Activated CD8-positive, alpha-beta T cell treated with anti-CD3 and anti-CD28 coated beads for 36 hours (primary cell): Measurements from ENCODE around the gene SECTM1. TPM values are rescaled to one million over a fixed set of nuclear protein-coding genes. Genes with fewer than 3 reads are reported as not detected.

Source experiments
- ATAC-seq: fragments of 200-7000 bp; cut with Tn5 transposase; one replicate; pipeline ENCODE4 v1.10.0; 2021; ENCODE audit warnings: mild to moderate bottlenecking, moderate library complexity
- CTCF ChIA-PET: fragments of 350-600 bp; sonication (Branson Sonifier 250); formaldehyde crosslinking; loops from one replicate; lab custom pipeline; 2021; ENCODE audit warnings: antibody characterized with exemption; lab: Charles Lee
- POLR2A ChIA-PET: fragments of 350-600 bp; sonication (Branson Sonifier 250); formaldehyde crosslinking; loops from one replicate; lab custom pipeline; 2021; ENCODE audit warnings: antibody characterized with exemption; lab: Charles Lee
- DNase-seq: peaks from one replicate; pipeline ENCODE4 v3.0.0-alpha.2; 2020
- H3K27ac Mint-ChIP-seq: one replicate; pipeline ENCODE4 v1.8.0; 2021; ENCODE audit warnings: mild to moderate bottlenecking, mixed read lengths
- H3K27me3 Mint-ChIP-seq: one replicate; pipeline ENCODE4 v1.8.0; 2021; ENCODE audit warnings: mixed read lengths
- H3K36me3 Mint-ChIP-seq: one replicate; pipeline ENCODE4 v1.8.0; 2021; ENCODE audit warnings: low read depth, mixed read lengths
- H3K4me1 Mint-ChIP-seq: one replicate; pipeline ENCODE4 v1.8.0; 2021; ENCODE audit warnings: low read depth, mixed read lengths
- H3K4me3 Mint-ChIP-seq: one replicate; pipeline ENCODE4 v1.8.0; 2021; ENCODE audit warnings: mild to moderate bottlenecking, moderate library complexity, mixed read lengths
- H3K9me3 Mint-ChIP-seq: one replicate; pipeline ENCODE4 v1.8.0; 2021; ENCODE audit warnings: mixed read lengths
- CTCF ChIP-seq: fragments of 200-600 bp; IDR thresholded peaks from one replicate; pipeline ENCODE4 v1.8.0; 2022; ENCODE audit warnings: antibody characterized with exemption, mild to moderate bottlenecking
- intact Hi-C: fragments of 100-400 bp; cut with micrococcal nuclease; formaldehyde crosslinking; loops from one replicate; pipeline ENCODE4 v1.10.0; 2022
- total RNA-seq, 2 experiments: library from RNA; stranded (reverse); gene quantifications; one replicate each; pipeline ENCODE4 v1.2.3, GENCODE V29; 2021

The SECTM1 gene
- total RNA-seq, 2 experiments from 2014 or later: 0.45 to 0.50 TPM

- DNase-seq (no peak), ATAC-seq (no peak)
- H3K27ac Mint-ChIP-seq: no peak overlapping the region
- intact Hi-C loops: no loop called here
- H3K36me3 Mint-ChIP-seq: no peaks in the 10 kb centered on the region
- H3K4me1 Mint-ChIP-seq: peaks cover 15% of the 10 kb centered on the region
- peaks cover 7% of the 10 kb centered on the region for H3K27me3 Mint-ChIP-seq
- H3K4me3 Mint-ChIP-seq: no peak overlapping the region
- ChIA-PET CTCF (interaction anchor here (2.6 kb wide), 1 partner anchor 9 kb away, joined by 8 read pairs; no protein-coding TSS in a partner anchor), POLR2A (interaction anchor here (1.0 to 1.5 kb wide), 2 partner anchors 28 to 32 kb away, joined by 3 to 7 read pairs; no protein-coding TSS in a partner anchor)
- no peaks in the 10 kb centered on the region for H3K9me3 Mint-ChIP-seq
- no peak for TF ChIP-seq CTCF
Observed at GRCh38 chr17:82329683-82330321, 3.8 kb downstream of the SECTM1 start.

- Mint-ChIP-seq H3K4me3 (no peak overlapping the region), H3K9me3 (no peaks in the 10 kb centered on the region), H3K27me3 (peaks cover 7% of the 10 kb centered on the region), H3K36me3 (peaks cover 3% of the 10 kb centered on the region), H3K27ac (no peak overlapping the region), H3K4me1 (peaks cover 16% of the 10 kb centered on the region)
- ChIA-PET POLR2A (interaction anchor here (1.0 kb wide), 1 partner anchor 27 kb away, joined by 3 read pairs; no protein-coding TSS in a partner anchor), CTCF (interaction anchor here (2.6 kb wide), 1 partner anchor 8 kb away, joined by 8 read pairs; no protein-coding TSS in a partner anchor)
- no peak for TF ChIP-seq CTCF
- DNase-seq (no peak), ATAC-seq (no peak)
- intact Hi-C loops: no loop called here
Observed at GRCh38 chr17:82328994-82329507, 4.5 kb downstream of the SECTM1 start.

GRCh38 chr17:82328141-82328993 is 5.2 kb downstream of the SECTM1 start:
- intact Hi-C loops: no loop called here
- Mint-ChIP-seq H3K4me3 (no peak overlapping the region), H3K9me3 (no peaks in the 10 kb centered on the region), H3K27ac (no peak overlapping the region), H3K36me3 (peaks cover 3% of the 10 kb centered on the region), H3K27me3 (peaks cover 7% of the 10 kb centered on the region), H3K4me1 (peaks cover 21% of the 10 kb centered on the region)
- no peak for TF ChIP-seq CTCF
- POLR2A ChIA-PET: interaction anchor here (1.0 to 1.2 kb wide), 2 partner anchors 11 to 84 kb away, joined by 3 read pairs; partner anchors contain the start of gene CD7
- CTCF ChIA-PET: no interaction called here
- DNase-seq: no peak
- ATAC-seq: no peak

- peaks cover 3% of the 10 kb centered on the region for H3K36me3 Mint-ChIP-seq
- intact Hi-C loops: no loop called here
- no peaks in the 10 kb centered on the region for H3K9me3 Mint-ChIP-seq
- ATAC-seq (no peak), DNase-seq (no peak)
- peaks cover 22% of the 10 kb centered on the region for H3K4me1 Mint-ChIP-seq
- ChIA-PET POLR2A (interaction anchor here (1.0 to 1.2 kb wide), 2 partner anchors 11 to 83 kb away, joined by 3 read pairs; partner anchors contain the start of gene CD7), CTCF (no interaction called here)
- H3K4me3 Mint-ChIP-seq: no peak overlapping the region
- H3K27me3 Mint-ChIP-seq: peaks cover 4% of the 10 kb centered on the region
- TF ChIP-seq CTCF: no peak
- H3K27ac Mint-ChIP-seq: no peak overlapping the region
Observed at GRCh38 chr17:82327757-82328140, 5.8 kb downstream of the SECTM1 start.
